ENCODE data around the gene ADAMTSL3.

ADAMTSL3 gene

GRCh38 chr15:83844742-83845141, 190.8 kb downstream of the ADAMTSL3 start:
- H3K4me3 ChIP-seq (ENCODE audit: insufficient read depth, low read length, poor library complexity, severe bottlenecking): no peak overlapping the region
- H3K27ac ChIP-seq (ENCODE audit: low read depth, low read length): no peak overlapping the region
- no peaks in the 10 kb centered on the region for H3K27me3 ChIP-seq (ENCODE audit: low read length)
- H3K9ac ChIP-seq (ENCODE audit: low read length): no peak overlapping the region
- H3K9me3 ChIP-seq (ENCODE audit: insufficient read depth, low read length): no peaks in the 10 kb centered on the region
- TF ChIP-seq CTCF (IDR thresholded peaks at IDR 0.05; ENCODE audit: insufficient read depth, low read length, poor library complexity, severe bottlenecking) (no peak), EZH2phosphoT487 (conservative IDR thresholded peaks at IDR 0.05; ENCODE audit: low read length) (no peak)
- H3F3A ChIP-seq (ENCODE audit: insufficient read depth): no peaks in the 10 kb centered on the region
- H3K4me2 ChIP-seq (ENCODE audit: low read depth, low read length, poor library complexity, severe bottlenecking): no peak overlapping the region
- no peaks in the 10 kb centered on the region for H3K9me2 ChIP-seq (replicated peaks; ENCODE audit: insufficient read depth, low read length)
- no peaks in the 10 kb centered on the region for H3K79me2 ChIP-seq (ENCODE audit: insufficient read depth, low read length)
- H4K20me1 ChIP-seq (ENCODE audit: low read depth, low read length): no peaks in the 10 kb centered on the region
- no peak overlapping the region for H2AFZ ChIP-seq (ENCODE audit: low read depth, low read length, severe bottlenecking)
- no peaks in the 10 kb centered on the region for H3K36me3 ChIP-seq (ENCODE audit: low read length)

GRCh38 chr15:83845230-83845629, 191.3 kb downstream of the ADAMTSL3 start:
- no peaks in the 10 kb centered on the region for H3K79me2 ChIP-seq (ENCODE audit: insufficient read depth, low read length)
- no peak overlapping the region for H3K27ac ChIP-seq (ENCODE audit: low read depth, low read length)
- no peaks in the 10 kb centered on the region for H3K36me3 ChIP-seq (ENCODE audit: low read length)
- no peak overlapping the region for H3K9ac ChIP-seq (ENCODE audit: low read length)
- no peak overlapping the region for H2AFZ ChIP-seq (ENCODE audit: low read depth, low read length, severe bottlenecking)
- H3K4me2 ChIP-seq (ENCODE audit: low read depth, low read length, poor library complexity, severe bottlenecking): no peak overlapping the region
- TF ChIP-seq EZH2phosphoT487 (conservative IDR thresholded peaks at IDR 0.05; ENCODE audit: low read length) (no peak), CTCF (IDR thresholded peaks at IDR 0.05; ENCODE audit: insufficient read depth, low read length, poor library complexity, severe bottlenecking) (no peak)
- no peaks in the 10 kb centered on the region for H3K9me2 ChIP-seq (replicated peaks; ENCODE audit: insufficient read depth, low read length)
- H3F3A ChIP-seq (ENCODE audit: insufficient read depth): no peaks in the 10 kb centered on the region
- no peak overlapping the region for H3K4me3 ChIP-seq (ENCODE audit: insufficient read depth, low read length, poor library complexity, severe bottlenecking)
- H3K27me3 ChIP-seq (ENCODE audit: low read length): no peaks in the 10 kb centered on the region
- H4K20me1 ChIP-seq (ENCODE audit: low read depth, low read length): no peaks in the 10 kb centered on the region
- no peaks in the 10 kb centered on the region for H3K9me3 ChIP-seq (ENCODE audit: insufficient read depth, low read length)

- no peaks in the 10 kb centered on the region for H3K9me2 ChIP-seq (replicated peaks; ENCODE audit: insufficient read depth, low read length)
- no peak overlapping the region for H2AFZ ChIP-seq (ENCODE audit: low read depth, low read length, severe bottlenecking)
- no peak overlapping the region for H3K4me2 ChIP-seq (ENCODE audit: low read depth, low read length, poor library complexity, severe bottlenecking)
- no peak overlapping the region for H3K27ac ChIP-seq (ENCODE audit: low read depth, low read length)
- TF ChIP-seq EZH2phosphoT487 (conservative IDR thresholded peaks at IDR 0.05; ENCODE audit: low read length) (no peak), CTCF (IDR thresholded peaks at IDR 0.05; ENCODE audit: insufficient read depth, low read length, poor library complexity, severe bottlenecking) (no peak)
- no peaks in the 10 kb centered on the region for H3F3A ChIP-seq (ENCODE audit: insufficient read depth)
- H3K9ac ChIP-seq (ENCODE audit: low read length): no peak overlapping the region
- no peaks in the 10 kb centered on the region for H3K27me3 ChIP-seq (ENCODE audit: low read length)
- no peaks in the 10 kb centered on the region for H3K9me3 ChIP-seq (ENCODE audit: insufficient read depth, low read length)
- no peaks in the 10 kb centered on the region for H3K36me3 ChIP-seq (ENCODE audit: low read length)
- no peaks in the 10 kb centered on the region for H3K79me2 ChIP-seq (ENCODE audit: insufficient read depth, low read length)
- H3K4me3 ChIP-seq (ENCODE audit: insufficient read depth, low read length, poor library complexity, severe bottlenecking): no peak overlapping the region
- H4K20me1 ChIP-seq (ENCODE audit: low read depth, low read length): no peaks in the 10 kb centered on the region
Measured at GRCh38 chr15:83846847-83847246, 192.9 kb downstream of the ADAMTSL3 start.

All from SU-DHL-6 (cell line).